ENCODE results near the gene CHPT1. TPM values are rescaled to one million over a fixed set of nuclear protein-coding genes. Genes with fewer than 3 reads are reported as not detected.
"Not testable (repeated sequence)": the region's sequence is repeated elsewhere in the genome, so short reads cannot be mapped to it uniquely, and the experiment has no call there.

CHPT1 gene
- total RNA-seq, 1 donor from 2014 or later, result 42.7 TPM

DNA sequence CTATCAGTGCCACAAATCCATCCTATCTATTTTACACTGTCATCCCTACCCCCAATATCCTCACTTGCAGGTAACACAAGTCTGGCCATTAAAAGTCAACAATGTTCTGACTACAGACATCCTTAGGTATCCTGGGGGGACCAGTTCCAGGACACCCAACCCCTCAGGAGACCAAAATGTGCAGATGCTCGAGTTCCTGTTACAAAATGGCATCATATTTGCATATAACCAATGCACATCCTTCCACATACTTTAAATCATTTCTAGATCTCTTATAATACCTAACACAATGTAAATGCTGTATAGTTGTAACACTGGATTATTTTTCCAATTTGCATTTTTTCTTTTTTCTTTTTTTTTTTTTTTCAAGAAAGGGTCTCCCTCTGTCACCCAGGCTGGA is 34.9 kb downstream of the CHPT1 start:
- DNase-seq (no peak), ATAC-seq (ENCODE audit: low read depth) (peak; percentile 49)
- Mint-ChIP-seq H3K4me3 (no peak overlapping the region), H3K4me1 (peaks cover 16% of the 10 kb centered on the region), H3K27ac (peak overlapping the region; percentile 51), H3K9me3 (peaks cover 4% of the 10 kb centered on the region), H3K36me3 (ENCODE audit: low read depth) (peaks cover 45% of the 10 kb centered on the region), H3K27me3 (no peaks in the 10 kb centered on the region)
- CTCF ChIA-PET, result no interaction called here
- TF ChIP-seq CTCF (IDR thresholded peaks at IDR 0.05), result no peak
- POLR2A ChIA-PET, result no interaction called here
- intact Hi-C loops (cut with micrococcal nuclease), result no loop called here

DNA sequence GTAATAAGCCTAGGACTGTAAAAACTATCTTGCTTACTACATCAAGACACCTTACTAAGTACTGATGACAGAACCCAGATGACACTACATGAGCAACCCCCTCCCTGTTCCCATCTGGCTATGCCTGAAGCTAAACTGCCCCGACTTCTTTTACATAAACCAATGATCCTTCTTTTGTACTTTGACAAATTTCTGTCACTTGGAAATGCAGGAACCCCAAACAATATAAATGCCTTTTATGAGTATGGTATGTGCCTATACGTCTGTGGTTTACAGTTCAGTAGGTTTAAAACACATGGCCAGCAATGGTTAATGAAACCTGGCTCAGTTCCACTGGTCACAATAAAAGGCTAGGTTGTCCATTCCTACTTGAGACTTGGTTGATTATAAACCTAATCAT is 35.7 kb downstream of the CHPT1 start:
- DNase-seq, result no peak
- Mint-ChIP-seq H3K4me1 (peaks cover 16% of the 10 kb centered on the region), H3K36me3 (ENCODE audit: low read depth) (peaks cover 49% of the 10 kb centered on the region), H3K27ac (no peak overlapping the region), H3K9me3 (peaks cover 4% of the 10 kb centered on the region), H3K4me3 (no peak overlapping the region), H3K27me3 (no peaks in the 10 kb centered on the region)
- ATAC-seq (ENCODE audit: low read depth), result no peak
- ChIA-PET CTCF (no interaction called here), POLR2A (interaction anchor here (1.2 to 1.4 kb wide), 2 partner anchors 11 to 35 kb away, joined by 5 read pairs; partner anchors contain the start of gene CHPT1)
- no peak for TF ChIP-seq CTCF (IDR thresholded peaks at IDR 0.05)
- intact Hi-C loops (cut with micrococcal nuclease), result no loop called here

DNA sequence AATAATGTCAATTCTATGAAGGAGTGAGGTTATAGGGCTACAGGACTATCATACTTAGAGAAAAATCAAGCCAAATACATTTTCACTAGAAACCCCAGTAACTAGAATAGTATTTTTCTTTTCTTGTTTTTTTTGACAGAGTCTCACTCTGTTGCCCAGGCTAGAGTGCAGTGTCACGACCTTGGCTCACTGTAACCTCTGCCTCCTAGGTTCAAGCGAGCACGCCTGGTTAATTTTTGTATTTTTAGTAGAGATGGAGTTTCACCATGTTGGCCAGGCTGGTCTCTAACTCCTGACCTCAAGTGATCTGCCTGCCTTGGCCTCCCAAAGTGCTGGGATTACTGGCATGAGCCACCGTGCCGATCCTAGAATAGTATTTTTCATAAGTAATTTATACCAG is 37.0 kb downstream of the CHPT1 start:
- intact Hi-C loops (cut with micrococcal nuclease); H3K4me3 Mint-ChIP-seq; H3K27ac Mint-ChIP-seq; H3K9me3 Mint-ChIP-seq; H3K27me3 Mint-ChIP-seq; DNase-seq; ATAC-seq (ENCODE audit: low read depth); CTCF ChIA-PET: not testable (repeated sequence)
- POLR2A ChIA-PET, result interaction anchor here (1.4 kb wide), 1 partner anchor 36 kb away, joined by 5 read pairs; the partner anchor contains the start of gene CHPT1
- Mint-ChIP-seq H3K4me1 (peaks cover 16% of the 10 kb centered on the region), H3K36me3 (ENCODE audit: low read depth) (peaks cover 50% of the 10 kb centered on the region)

- POLR2A ChIA-PET, result no interaction called here
These were observed 40.0 kb downstream of the CHPT1 start for GRCh38 chr12:101737476-101737875.

GRCh38 chr12:101738920-101739665 is 41.7 kb downstream of the CHPT1 start, which contains the start of gene SYCP3:
Gene SYCP3, minus strand, starts transcription at chr12:101739462. Its CDS starts 1,527 bp downstream, at chr12:101737935.
- Mint-ChIP-seq H3K27me3 (no peaks in the 10 kb centered on the region), H3K27ac (no peak within 1 kb of the TSS), H3K9me3 (no peaks in the 10 kb centered on the region), H3K4me1 (peaks cover 31% of the 10 kb centered on the region), H3K4me3 (no peak within 1 kb of the TSS), H3K36me3 (ENCODE audit: low read depth) (peaks cover 45% of the 10 kb centered on the region)
- intact Hi-C loops (cut with micrococcal nuclease), result no loop called here
- no peak for TF ChIP-seq CTCF (IDR thresholded peaks at IDR 0.05)
- no peak for DNase-seq
- CTCF ChIA-PET, result no interaction called here
- no peak for ATAC-seq (ENCODE audit: low read depth)
- POLR2A ChIA-PET, result interaction anchor here (0.6 to 0.7 kb wide), 2 partner anchors 91 to 233 kb away, joined by 3 to 4 read pairs; no protein-coding TSS in a partner anchor

More at GRCh38 chr12:101737476-101737875, 40.0 kb downstream of the CHPT1 start:
- Mint-ChIP-seq H3K36me3 (ENCODE audit: low read depth) (peaks cover 46% of the 10 kb centered on the region), H3K27me3 (no peaks in the 10 kb centered on the region), H3K27ac (no peak overlapping the region), H3K4me1 (peaks cover 22% of the 10 kb centered on the region), H3K4me3 (no peak overlapping the region), H3K9me3 (no peaks in the 10 kb centered on the region)
- CTCF ChIA-PET, result interaction anchor here (0.6 kb wide), 1 partner anchor 334 kb away, joined by 4 read pairs; no protein-coding TSS in a partner anchor
- no peak for TF ChIP-seq CTCF (IDR thresholded peaks at IDR 0.05)
- ATAC-seq (ENCODE audit: low read depth) (no peak), DNase-seq (no peak)
- intact Hi-C loops (cut with micrococcal nuclease), result no loop called here
